GM18870 (cell line): ENCODE data around the gene TOE1.
"Not testable (repeated sequence)": the region's sequence is repeated elsewhere in the genome, so short reads cannot be mapped to it uniquely, and the experiment has no call there.

Experiments
- ATAC-seq: cut with Tn5 transposase; IDR thresholded peaks from one replicate; pipeline ENCODE4 v1.9.1; 2021; ENCODE audit warnings: moderate library complexity; ENCODE audit not compliant: unreplicated experiment

Gene TOE1

DNA sequence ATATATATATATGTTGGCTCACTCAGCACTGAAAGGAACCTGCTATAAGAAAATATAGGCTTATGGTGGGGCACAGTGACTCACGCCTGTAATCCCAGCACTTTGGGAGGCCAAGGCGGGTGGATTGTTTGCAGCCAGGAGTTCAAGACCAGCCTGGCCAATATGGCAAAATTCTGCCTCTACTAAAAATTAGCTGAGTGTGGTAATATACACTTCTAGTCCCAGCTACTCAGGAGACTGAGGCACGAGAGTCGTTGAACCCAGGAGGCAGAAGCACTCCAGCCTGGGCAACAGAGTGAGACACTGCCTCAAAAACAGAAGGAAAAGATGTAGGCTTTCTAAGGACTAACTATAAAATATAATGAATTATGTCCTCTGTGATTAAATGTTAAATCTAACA lies 14.9 kb downstream of the TOE1 start:
- ATAC-seq: no peak

DNA sequence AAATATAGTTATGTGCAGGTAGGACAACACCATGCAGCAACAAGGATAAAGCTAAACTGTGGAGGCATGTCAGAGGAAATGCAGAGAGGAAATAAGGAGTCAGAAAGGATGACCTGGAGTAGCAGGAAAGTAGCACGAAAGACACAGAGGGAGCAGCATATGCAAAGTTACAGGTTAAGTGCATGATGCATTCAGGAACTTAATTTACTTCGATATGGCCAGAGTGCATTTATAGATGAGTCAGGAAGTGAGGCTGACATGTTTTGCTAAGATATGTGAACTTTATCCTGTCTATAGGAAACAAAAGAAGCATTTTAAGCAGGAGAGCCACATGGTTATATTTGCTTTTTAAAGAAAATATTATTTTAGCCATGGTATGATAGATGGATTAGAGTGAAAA lies 15.7 kb downstream of the TOE1 start:
- no peak for ATAC-seq

DNA sequence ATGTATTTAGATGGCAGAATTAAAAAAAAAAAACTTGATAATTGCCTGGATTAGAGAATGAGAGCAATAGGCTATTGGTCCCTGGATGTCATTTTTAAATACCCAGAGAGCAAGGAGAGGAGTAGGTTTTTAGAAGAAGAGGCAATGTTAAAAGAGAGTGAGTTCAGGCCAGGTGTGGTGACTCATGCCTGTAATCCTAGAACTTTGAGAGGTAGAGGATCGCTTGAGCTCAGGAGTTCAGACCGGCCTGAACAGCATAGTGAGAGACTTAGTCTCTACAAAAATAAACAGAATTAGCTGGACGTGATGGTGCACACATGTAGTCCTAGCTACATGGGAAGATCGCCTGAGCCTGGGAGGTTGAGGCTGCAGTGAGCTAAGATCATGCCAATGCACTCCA lies 16.2 kb downstream of the TOE1 start:
- no peak for ATAC-seq

DNA sequence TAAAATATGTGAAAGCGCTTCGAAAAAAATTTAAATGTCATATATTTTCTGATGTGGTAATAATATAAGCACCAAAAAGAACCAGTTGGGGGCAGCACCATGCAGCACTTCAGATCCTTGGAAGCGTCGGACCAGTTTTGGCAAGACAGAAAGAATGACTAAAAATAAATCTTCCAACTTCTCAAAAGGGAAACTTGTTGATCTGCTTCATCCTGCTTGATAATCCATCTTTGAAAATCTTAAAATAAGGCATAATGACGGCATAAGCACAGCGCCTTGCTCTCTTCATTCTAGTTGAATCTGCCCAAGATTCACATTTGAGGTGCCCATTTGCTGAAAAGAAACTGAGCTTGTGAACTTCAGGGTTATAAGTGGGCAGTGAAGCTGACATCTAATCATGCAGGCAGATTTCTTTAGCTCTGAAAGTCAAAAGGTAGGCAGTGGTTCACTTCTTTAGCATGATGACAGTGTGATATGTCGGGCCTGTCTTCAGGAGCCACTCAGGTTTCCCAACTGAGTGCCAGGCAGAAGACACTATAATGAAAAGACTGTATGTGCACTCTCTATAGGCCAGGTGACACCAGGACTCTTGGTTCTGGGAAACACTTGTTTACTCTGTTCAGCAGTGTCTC lies 20.0 kb downstream of the TOE1 start:
- no peak for ATAC-seq

DNA sequence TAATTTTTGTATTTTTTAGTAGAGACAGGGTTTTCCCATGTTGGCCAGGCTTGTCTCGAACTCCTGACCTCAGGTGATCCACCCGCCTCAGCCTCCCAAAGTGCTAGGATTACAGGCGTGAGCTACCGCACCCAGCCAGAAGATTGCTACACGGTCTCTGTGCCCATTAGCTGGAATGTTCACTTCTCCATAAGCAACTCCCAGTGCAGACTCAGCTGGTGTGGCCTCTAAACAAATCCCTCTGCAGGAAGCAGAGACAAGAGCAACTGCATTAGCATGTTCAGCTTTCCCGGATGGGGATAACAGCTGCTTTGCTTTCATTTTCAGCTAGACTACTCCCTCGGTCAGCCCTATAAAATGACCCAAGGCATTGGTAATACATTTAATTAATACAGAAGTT lies 21.0 kb downstream of the TOE1 start:
- not testable (repeated sequence) for ATAC-seq

DNA sequence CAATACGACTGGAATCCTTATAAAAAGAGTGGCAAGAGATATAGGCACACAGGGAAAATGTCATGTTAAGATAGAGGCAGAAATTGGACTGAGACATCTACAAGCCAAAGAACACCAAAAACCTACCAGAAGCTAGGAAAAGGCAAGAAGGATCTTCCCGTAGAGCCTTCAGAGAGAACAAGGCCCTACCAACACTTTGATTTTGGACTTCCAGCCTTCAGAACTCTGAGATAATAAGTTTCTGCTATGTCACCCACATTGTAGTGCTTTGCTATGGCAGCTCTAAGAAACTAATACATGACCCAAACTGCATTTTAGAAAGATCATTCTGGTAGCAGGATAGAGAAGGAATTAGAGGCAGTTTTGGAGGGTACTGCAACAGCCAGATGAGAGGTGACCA lies 24.3 kb downstream of the TOE1 start:
- no peak for ATAC-seq

DNA sequence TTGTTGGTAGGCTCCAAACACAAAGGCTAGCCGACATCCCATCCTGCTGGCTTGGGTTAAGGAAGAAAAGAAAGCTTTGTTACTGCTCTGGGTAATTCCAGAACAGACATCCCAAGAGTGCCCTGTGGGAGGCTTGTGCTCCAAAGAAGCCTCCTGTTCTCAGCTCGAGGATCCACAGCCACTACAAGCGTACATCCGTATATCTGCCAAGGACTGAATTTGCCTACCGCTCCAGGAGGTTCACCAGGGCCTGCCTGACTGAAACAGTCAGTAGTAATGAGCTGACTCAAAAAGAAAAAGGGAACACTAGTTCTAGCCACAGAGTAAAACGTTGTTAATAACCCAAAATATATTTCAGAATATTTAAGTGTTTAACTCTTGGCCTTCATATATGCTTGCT lies 25.1 kb downstream of the TOE1 start:
- ATAC-seq: peak; percentile 60

DNA sequence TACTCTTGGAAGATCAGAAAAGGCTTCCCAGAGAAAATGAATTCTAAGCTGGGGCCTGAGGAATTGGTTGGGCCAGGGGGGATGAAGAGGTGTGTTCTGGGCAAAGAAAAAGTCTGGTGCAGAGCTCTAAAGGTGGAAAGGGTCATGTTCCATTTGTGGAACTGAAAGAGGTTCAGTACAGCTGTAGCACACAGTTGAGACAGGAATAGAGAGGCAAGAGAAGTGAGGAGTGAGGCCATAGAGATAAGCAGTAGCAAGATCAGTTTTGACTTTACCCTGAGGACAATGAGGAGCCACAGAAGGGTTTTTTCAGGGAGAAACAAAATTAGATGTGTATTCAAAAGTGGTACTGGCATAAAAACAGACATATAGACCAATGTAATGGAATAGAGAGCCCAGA lies 30.6 kb downstream of the TOE1 start:
- ATAC-seq: peak; percentile 47

DNA sequence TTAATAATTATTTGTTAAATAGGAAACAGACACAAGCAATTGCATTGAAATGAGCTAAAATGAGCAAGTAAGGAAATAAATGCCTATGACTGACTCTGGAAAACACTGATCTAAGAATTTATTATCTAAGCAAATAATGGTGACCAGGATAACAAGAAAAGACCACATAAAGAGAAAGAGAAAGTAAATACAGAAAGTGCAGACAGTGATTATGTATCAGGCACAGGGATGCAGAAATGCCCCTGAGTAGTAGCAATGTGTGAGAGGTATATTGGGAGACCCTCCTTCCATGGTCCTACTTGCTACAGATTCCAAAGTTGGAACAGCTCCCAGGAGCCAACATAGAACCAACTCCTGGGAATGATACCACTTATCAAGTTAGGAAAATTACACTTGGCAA lies 33.6 kb downstream of the TOE1 start:
- ATAC-seq: no peak

DNA sequence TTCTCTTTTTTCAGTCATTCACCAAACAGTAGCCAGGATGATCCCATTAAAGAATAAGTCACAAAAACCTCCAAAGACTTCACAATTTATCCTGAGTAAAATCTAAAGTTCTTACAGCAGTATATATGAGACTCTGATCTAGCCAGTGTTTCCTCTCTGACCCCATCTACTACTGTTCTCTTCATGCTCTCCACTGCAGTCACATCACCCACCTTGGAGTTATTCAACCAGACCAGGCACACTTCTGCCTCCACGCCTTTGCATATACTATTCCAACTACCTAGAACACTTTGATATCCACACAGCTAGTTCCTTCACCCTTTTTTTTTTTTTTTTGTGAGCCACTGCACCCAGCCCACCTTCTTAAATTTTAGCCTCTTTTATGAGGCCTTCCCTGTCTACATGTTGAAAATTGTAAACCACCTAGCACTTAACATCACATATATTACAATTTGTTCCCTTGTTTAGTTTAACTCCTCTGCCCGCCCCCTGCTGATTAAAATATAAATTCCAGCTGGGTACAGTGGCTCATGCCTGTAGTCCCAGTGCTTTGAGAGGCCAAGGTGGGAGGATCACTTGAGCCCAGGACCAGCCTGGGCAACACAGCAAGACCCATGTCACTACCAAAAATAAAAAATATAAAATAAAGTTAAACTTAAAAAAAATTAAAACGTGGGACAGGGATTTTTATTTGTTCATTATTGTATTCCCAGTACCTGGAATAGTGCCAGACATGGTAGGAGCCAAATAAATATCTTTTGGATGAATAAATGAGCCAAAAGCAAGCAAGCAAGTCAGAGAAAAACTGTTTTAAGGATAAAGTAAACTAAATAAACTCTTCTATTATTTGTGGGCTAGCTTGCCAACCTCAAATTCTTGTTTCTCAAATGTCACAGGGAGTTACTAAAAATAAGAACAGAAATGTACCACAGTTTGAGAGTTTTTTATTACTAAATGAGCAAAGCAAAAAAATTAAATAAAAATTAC lies 35.4 kb downstream of the TOE1 start:
- ATAC-seq: no peak

DNA sequence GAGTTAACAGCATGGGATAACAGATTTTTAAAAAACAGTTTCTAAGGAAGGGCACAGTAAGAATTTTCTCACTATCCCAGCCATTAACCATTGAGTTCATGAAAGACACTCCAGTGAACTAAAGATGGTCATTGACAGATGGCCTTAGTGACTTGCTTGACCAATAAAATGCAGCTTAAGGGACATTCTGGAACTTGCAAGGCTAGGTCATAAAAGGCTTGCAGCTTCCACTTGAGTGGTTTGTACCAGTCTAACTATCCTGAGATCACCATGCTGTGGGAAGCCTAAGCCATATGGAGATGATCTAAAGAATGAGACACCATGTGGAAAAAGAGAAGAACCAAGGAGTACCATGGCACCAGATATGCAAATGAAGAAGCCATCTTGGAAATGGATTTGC lies 38.2 kb downstream of the TOE1 start:
- no peak for ATAC-seq

DNA sequence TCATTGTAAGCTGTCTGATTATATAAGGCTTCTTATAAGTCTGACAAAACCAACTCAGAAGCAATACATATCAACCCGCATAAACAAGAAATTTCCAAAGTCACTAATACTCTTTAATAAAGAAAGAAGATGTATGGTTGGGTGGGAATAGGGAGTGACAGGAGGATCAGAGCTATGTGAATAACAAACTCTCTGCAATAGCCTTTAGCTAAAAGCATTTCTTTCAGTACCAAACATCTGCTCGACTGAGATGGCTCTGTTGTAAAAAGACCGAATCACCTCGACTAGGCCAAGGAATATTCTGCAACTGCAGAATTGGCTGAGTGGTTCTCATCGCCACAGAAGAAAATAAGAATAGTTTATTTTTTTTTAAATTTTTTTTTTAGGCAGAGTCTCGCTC lies 39.6 kb downstream of the TOE1 start:
- no peak for ATAC-seq

DNA sequence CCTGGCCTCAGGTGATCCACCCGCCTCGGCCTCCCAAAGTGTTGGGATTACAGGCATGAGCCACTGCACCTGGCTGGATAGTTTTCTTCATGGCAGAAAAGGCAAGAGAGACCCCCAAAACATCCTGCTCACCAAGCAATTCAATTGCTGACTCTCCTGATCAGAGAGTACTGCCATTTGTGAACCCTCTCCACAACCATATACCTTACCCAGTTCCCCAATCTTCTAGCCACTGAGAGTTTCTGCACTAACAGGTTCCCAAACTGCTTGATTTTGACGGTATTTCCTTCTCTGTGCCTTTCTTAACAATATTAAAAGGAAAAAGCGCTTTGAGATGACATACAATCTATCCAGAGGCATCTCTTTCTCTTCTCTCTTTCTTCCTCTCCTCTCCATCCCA lies 40.2 kb downstream of the TOE1 start:
- ATAC-seq: no peak

DNA sequence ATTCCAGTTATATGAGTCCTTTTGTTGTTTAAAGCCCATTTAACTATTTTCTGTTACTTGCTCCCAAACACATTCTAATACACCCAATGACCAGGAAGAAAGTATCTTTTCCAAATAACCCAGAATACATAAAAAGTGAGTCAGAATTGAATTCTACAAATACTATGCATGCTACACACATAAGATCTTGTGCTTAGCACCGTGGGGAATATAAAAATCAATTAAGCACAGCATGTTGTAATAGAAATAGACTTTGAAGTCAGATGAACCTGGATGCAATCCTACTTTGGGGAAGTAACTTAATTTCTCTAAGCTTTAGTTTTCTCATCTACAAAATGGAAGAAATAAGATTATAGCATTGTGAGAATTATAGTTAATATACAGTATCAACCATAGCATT lies 40.8 kb downstream of the TOE1 start:
- no peak for ATAC-seq

DNA sequence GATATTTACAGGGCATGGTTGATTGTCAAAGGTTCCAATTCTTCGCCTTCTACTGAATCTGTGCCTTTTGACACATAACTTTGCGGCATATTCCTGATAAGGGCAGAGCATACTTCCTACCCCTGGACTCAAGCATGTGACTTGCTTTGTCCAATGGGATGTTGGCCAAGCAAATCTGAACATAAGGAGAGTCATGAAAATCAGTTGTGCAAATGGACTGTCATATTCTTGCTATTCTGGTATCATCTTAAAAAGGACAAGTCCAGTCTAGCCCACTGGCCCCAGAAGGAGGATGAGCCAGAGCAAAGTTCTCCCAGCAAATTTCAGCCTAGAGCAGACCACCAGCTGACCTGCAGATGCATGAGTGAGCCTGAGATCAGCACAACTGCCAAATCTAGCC lies 41.3 kb downstream of the TOE1 start:
- no peak for ATAC-seq

DNA sequence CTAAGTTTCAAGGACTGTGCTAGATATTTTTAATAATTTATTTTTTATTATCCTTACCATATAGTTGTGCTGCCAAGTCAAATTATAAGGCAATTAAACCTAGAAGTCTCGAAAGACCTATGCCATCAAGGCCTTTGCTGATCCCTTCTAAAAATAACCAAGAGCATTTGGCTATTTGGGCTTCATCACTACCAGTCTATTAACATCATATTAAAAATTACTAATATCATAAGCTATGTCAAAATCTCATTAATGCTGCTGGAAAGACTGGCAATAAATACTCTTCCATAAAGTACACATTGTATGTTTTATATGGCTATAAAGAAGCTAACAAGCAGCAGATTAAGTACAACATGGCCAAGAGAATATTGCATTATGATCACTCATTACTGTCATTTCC lies 43.2 kb downstream of the TOE1 start:
- no peak for ATAC-seq

DNA sequence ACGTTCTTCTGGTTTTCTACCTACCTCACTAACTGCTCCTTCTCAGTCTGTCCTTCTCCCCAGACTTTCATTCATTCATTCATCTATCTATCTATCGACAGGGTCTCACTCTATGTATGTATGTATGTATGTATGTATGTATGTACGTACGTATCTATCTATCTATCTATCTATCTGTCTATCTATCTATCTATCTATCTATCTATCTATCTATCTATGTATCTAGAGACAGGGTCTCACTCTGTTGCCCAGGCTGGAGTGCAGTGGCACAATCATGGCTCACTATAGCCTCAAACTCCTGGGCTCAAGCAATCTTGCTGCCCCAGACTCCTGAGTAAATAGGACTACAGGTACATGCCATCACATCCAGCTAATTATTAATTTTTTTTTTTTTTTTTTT lies 44.2 kb downstream of the TOE1 start:
- not testable (repeated sequence) for ATAC-seq

DNA sequence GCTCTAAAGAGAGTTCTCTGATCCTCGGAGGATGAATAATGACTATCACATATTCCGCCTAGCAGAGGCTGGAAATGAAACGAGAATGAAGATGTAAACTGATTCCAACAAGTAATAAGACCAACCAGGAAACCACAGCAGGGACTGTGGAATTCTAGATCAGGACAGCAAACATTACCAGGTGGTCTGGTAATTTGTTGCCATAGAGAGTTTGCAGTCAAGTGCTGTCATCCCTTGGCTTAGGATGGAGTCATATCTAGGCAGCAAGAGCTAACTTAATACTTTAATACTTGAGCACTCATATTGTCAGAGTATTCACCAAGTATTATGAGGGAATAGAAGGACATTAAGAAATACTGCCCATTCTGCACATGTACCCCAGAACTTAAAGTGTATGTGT lies 45.3 kb downstream of the TOE1 start:
- no peak for ATAC-seq

DNA sequence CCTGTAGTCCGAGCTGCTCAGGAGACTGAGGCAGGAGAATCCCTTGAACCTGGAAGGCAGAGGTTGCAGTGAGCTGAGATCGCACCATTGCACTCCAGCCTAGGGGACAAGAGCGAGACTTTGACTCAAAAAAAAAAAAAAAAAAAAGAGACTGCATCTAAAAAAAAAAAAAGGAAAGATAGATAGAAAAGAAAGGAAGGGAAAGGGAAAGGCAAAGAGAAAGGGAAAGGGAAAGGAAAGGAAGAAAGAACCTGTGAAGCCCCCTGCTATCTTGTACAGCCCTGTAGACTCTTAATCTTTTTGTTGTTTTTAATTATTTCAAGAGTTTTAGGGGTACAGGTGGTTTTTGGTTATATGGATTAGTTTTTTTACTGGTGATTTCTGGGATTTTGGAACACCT lies 46.2 kb downstream of the TOE1 start:
- no peak for ATAC-seq
